Measurements from ENCODE around the gene STYX.

GRCh38 chr14:52729585-52729924, 411 bp upstream of the STYX start:
- no peak for TF ChIP-seq NFRKB (IDR thresholded peaks at IDR 0.05)
- no peak for TF ChIP-seq ZNF384 (IDR thresholded peaks at IDR 0.05)
- no peak for TF ChIP-seq BHLHE40 (IDR thresholded peaks at IDR 0.05; ENCODE audit: borderline replicate concordance)
- TF ChIP-seq FOXM1 (IDR thresholded peaks at IDR 0.05; ENCODE audit: borderline replicate concordance) = no peak
- TF ChIP-seq L3MBTL2 (conservative IDR thresholded peaks at IDR 0.05) = no peak
- TF ChIP-seq SUZ12 (IDR thresholded peaks at IDR 0.05) = no peak
- no peak for TF ChIP-seq CTBP1 (IDR thresholded peaks at IDR 0.05; ENCODE audit: borderline replicate concordance)
- no peak for TF ChIP-seq SP1 (IDR thresholded peaks at IDR 0.05)
- TF ChIP-seq TARDBP (IDR thresholded peaks at IDR 0.05) = no peak
- no peak for TF ChIP-seq ELF4 (IDR thresholded peaks at IDR 0.05)
- TF ChIP-seq FOXK2 (IDR thresholded peaks at IDR 0.05) = no peak
- TF ChIP-seq PKNOX1 (IDR thresholded peaks at IDR 0.05) = no peak

All from HEK293T (cell line).